TTC549 (cell line): Measurements from ENCODE around the gene TMCC3.
"Not testable (repeated sequence)": the region's sequence is repeated elsewhere in the genome, so short reads cannot be mapped to it uniquely, and the experiment has no call there.

Experiments
- FAIRE-seq: peaks from 2 replicates; lab custom pipeline; 2012; peaks lifted over from hg19 to GRCh38; lab: Jason Lieb, UNC

Gene TMCC3

DNA sequence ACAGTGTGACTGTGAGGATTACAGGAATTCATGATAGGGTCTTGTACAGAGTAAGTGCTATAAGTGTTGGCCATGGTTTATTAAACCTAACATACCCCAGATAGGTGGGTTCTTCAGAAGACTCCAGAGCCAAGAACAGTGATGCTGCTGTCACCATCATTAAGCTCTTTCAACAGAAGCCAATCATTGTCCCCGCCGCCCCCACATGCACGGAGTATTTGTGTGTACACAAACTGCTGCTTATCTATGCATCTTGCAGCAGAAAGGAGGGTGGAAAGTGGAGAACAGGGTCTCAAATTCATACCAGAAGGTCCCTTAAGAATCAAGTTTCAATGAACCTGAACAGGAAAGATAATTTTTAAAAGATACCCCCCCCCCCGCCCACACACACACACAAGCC lies 51.2 kb downstream of the TMCC3 start:
- no peak for FAIRE-seq

DNA sequence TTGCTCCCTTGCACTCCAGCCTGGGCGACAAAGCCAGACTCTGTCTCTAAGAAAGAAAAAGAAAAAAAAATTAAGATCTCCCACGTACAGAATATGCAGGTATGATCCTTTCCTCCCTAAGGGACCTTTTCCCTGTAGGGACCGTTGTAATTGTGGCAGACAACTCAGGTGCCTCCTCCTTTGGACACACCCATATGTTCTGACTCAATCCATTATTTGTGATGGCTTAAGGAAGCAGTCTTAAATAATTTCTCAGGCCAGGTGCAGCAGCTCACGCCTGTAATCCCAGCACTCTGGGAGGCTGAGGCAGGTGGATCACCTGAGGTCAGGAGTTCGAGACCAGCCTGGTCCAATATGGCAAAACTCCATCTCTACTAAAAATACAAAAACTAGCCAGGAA lies 53.1 kb downstream of the TMCC3 start:
- no peak for FAIRE-seq

GRCh38 chr12:94596596-94596995 lies 53.8 kb downstream of the TMCC3 start:
- no peak for FAIRE-seq

GRCh38 chr12:94595152-94595551 lies 55.2 kb downstream of the TMCC3 start:
- no peak for FAIRE-seq

DNA sequence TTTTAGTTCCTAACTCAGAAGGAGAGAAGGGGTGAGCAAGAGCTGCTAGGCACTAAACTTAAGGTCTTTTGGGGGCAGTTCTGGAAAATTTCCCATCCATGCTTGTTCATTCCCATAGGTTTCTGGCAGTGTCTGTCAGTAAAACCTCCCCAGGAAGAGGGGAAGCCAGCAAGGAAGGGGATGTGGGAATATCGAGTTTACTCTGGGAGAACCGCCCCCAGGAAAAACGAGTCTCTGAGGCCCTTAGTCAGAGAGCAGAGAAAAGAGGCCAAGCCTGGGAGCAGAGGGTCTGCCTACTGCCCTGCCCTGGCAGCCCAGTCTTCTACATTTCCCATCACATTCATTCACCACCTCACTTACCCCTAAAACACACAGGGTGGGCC lies 55.9 kb downstream of the TMCC3 start:
- no peak for FAIRE-seq

GRCh38 chr12:94593822-94594442 lies 56.4 kb downstream of the TMCC3 start:
- no peak for FAIRE-seq

DNA sequence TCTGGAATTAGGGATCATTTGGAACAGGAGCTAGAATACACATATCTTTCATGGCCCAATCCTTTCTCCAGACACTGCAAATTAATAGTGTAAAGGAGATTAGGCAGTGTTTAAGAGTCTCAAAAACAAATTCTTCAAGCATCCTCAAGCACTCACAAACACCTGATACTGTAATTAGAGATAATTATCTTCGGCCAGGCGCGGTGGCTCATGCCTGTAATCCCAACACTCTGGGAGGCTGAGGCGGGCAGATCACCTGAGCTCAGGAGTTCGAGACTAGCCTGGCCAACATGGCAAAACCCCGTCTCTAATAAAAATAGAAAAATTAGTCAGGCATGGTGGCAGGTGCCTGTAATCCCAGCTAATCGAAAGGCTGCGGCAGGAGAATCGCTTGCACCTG lies 57.6 kb downstream of the TMCC3 start:
- not testable (repeated sequence) for FAIRE-seq

- FAIRE-seq = no peak
Measured at GRCh38 chr12:94592080-94592479, 58.3 kb downstream of the TMCC3 start.

GRCh38 chr12:94590428-94590827 lies 59.9 kb downstream of the TMCC3 start:
- FAIRE-seq = no peak

- FAIRE-seq = no peak
Measured at GRCh38 chr12:94589591-94590001, 60.8 kb downstream of the TMCC3 start.

GRCh38 chr12:94588346-94588745 lies 62.0 kb downstream of the TMCC3 start:
- FAIRE-seq = no peak

GRCh38 chr12:94587266-94588241 lies 62.8 kb downstream of the TMCC3 start:
- no peak for FAIRE-seq

GRCh38 chr12:94586589-94587259 lies 63.6 kb downstream of the TMCC3 start:
- FAIRE-seq = no peak

GRCh38 chr12:94585626-94586025 lies 64.7 kb downstream of the TMCC3 start:
- no peak for FAIRE-seq

DNA sequence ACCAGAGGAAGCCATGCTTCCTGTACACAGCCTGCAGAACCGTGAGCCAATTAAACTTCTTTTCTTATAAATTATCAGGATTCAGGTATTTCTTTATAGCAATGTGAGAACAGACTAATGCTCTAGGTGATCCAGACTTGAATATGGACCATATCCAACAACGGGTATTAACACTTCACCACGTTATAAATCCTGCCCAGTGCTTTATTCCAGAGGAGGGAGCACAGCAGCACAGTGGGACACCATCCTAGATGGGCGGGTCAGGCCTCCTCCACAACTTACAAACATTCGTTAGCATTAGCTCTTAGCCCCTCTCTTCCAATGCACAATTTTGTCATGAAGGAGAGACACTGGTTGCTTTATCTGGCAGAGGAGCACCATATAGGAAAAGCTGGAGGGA lies 66.0 kb downstream of the TMCC3 start:
- FAIRE-seq = no peak

- no peak for FAIRE-seq
Measured at GRCh38 chr12:94582591-94582990, 67.8 kb downstream of the TMCC3 start.

- no peak for FAIRE-seq
Measured at GRCh38 chr12:94575645-94576403, 74.5 kb downstream of the TMCC3 start.

GRCh38 chr12:94575024-94575423 lies 75.3 kb downstream of the TMCC3 start:
- no peak for FAIRE-seq

GRCh38 chr12:94571556-94571955 lies 78.8 kb downstream of the TMCC3 start:
- FAIRE-seq = no peak

DNA sequence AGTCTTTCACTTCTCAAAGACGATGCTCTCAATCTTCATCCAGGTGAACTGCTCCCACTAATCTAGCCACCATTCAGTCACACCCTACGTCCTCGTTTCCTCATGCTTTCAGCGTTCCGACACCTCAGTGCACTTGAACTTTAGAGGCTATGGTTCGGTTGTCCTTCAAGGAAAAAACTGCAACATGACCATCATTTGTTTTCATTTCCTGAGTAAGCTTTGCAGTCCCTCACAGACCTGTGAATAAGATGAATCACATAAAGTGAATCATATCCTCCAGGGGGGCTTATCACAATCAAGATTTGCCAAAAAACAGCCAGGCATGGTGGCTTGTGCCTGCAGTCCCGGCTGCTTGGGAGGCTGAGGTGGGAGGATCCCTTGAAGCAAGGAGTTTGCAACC lies 80.2 kb downstream of the TMCC3 start:
- no peak for FAIRE-seq

DNA sequence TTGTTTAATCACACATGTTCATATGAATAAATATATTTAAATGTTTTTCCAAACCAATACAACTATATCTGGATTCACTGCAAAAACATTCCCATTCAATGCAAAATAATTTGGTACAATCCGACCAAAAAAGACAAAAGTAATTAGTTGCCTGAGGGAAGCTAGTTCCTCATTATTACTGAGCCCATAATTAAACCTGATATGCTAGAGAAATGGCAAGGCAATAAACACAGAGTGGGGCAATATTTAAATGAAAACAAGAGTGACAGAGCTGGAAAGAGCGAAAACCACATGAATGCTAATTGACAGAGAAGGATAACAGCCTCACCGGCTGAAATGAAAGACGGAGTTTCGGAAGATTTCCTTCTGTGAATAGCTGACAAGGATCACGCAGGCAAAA lies 82.6 kb downstream of the TMCC3 start:
- FAIRE-seq = no peak

DNA sequence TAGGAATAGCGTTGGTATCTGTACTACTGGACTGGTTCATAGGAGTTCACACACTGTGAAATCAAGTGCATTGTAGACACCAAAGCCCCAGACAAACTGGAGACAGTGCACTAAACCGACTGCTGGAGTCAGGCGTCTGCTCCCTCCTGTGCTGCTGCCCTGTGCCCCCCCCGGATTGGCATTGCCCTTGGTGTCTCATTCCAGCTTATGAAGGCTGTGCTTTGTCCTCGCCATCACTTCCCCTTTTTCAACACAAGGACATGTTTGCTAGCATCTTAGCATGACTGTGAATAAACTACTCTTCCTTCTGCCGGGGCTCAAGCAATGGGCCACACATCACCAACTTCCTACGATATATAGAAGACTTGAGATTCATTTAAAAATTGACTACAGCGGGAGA lies 84.0 kb downstream of the TMCC3 start:
- no peak for FAIRE-seq
